Esophagus muscularis mucosa (tissue), 4 donors: ENCODE measurements around the gene NTM.

Source experiments
- CTCF ChIP-seq, 3 experiments: fragments of 200-600 bp in 2 of 3; fragments of 450-650 bp in 1 of 3; sonication (generic) in 2 of 3; IDR thresholded peaks; one replicate each; pipeline ENCODE4 v1.5.1; 2017 to 2019; ENCODE audit warnings: antibody characterized with exemption in 3 of 3, mild to moderate bottlenecking in 2 of 3, moderate library complexity in 1 of 3
- EP300 ChIP-seq: sonication (generic); formaldehyde crosslinking; IDR thresholded peaks from one replicate; pipeline ENCODE4 v1.6.1; 2017; ENCODE audit warnings: antibody characterized with exemption
- POLR2A ChIP-seq: fragments of 450-650 bp; IDR thresholded peaks from one replicate; pipeline ENCODE4 v1.6.1; 2017; ENCODE audit warnings: antibody characterized with exemption, moderate library complexity, mild to moderate bottlenecking, low read depth
- POLR2AphosphoS5 ChIP-seq, 2 donors: sonication (generic); formaldehyde crosslinking; IDR thresholded peaks; one replicate each; pipeline ENCODE4 v1.6.1; 2017; ENCODE audit warnings: antibody characterized with exemption in 2 of 2

GRCh38 chr11:132126973-132127899, 756.8 kb downstream of the NTM start:
- TF ChIP-seq POLR2A (no peak), POLR2AphosphoS5 (IDR thresholded peaks at IDR 0.05) (no peak), CTCF (IDR thresholded peaks at IDR 0.05) (peak; percentile 57 to 64 (median 58)), EP300 (no peak)
